Liver (tissue), 9 donors: ENCODE data around the gene MUC6. TPM values are rescaled to one million over a fixed set of nuclear protein-coding genes. Genes with fewer than 3 reads are reported as not detected.

Experiments used
- DNase-seq: peaks from one replicate; pipeline ENCODE4 v3.0.0-alpha.2; 2017; ENCODE audit warnings: low spot score
- H3K27ac ChIP-seq, 2 donors: one replicate each; pipeline ENCODE4 v1.7.0; 2013; ENCODE audit warnings: inconsistent platforms in 2 of 2, low read length in 2 of 2, control low read depth in 1 of 2, low read depth in 1 of 2, mild to moderate bottlenecking in 1 of 2
- H3K27me3 ChIP-seq, 4 donors: one replicate each; pipeline versions ENCODE4 v1.6.1 to v1.7.0; 2013; ENCODE audit warnings: low read length in 3 of 4, inconsistent platforms in 1 of 4, mild to moderate bottlenecking in 1 of 4, moderate library complexity in 1 of 4; ENCODE audit not compliant: control insufficient read depth in 4 of 4, insufficient read depth in 4 of 4
- H3K36me3 ChIP-seq, 4 donors: one replicate each; pipeline versions ENCODE4 v1.6.1 to v1.7.0; 2013; ENCODE audit warnings: low read length in 3 of 4, mild to moderate bottlenecking in 3 of 4, low read depth in 1 of 4, moderate library complexity in 1 of 4; ENCODE audit not compliant: control insufficient read depth in 4 of 4, insufficient read depth in 3 of 4
- H3K4me1 ChIP-seq, 4 donors: one replicate each; pipeline versions ENCODE4 v1.6.1 to v1.7.0; 2013; ENCODE audit warnings: low read length in 3 of 4, mild to moderate bottlenecking in 3 of 4, moderate library complexity in 1 of 4; ENCODE audit not compliant: control insufficient read depth in 4 of 4, insufficient read depth in 4 of 4
- H3K4me3 ChIP-seq, 3 donors: one replicate each; pipeline versions ENCODE4 v1.6.1 to v1.7.0; 2013; ENCODE audit warnings: low read length in 3 of 3, control low read depth in 1 of 3, low read depth in 1 of 3, mild to moderate bottlenecking in 1 of 3
- H3K9ac ChIP-seq, 2 donors: one replicate each; pipeline ENCODE4 v1.7.0; 2013; ENCODE audit warnings: low read length in 2 of 2, mild to moderate bottlenecking in 2 of 2, moderate library complexity in 2 of 2, control low read depth in 1 of 2, low read depth in 1 of 2
- H3K9me3 ChIP-seq, 4 donors: one replicate each; pipeline versions ENCODE4 v1.6.1 to v1.7.0; 2013; ENCODE audit warnings: low read length in 3 of 4; ENCODE audit not compliant: control insufficient read depth in 4 of 4
- ATF3 ChIP-seq: IDR thresholded peaks from 2 replicates; pipeline ENCODE4 v1.6.1; 2016; ENCODE audit warnings: antibody characterized with exemption
- EGR1 ChIP-seq, 2 donors: IDR thresholded peaks; 2 replicates each; pipeline ENCODE4 v1.6.1; 2016 to 2018; ENCODE audit warnings: antibody characterized with exemption in 2 of 2, low read depth in 2 of 2
- FOXA2 ChIP-seq: IDR thresholded peaks from 2 replicates; pipeline ENCODE4 v1.6.1; 2016; ENCODE audit warnings: antibody characterized with exemption
- GABPA ChIP-seq, 2 donors: IDR thresholded peaks in 1 of 2; conservative IDR thresholded peaks in 1 of 2; 2 replicates each; pipeline ENCODE4 v1.6.1; 2016; ENCODE audit warnings: antibody characterized with exemption in 2 of 2, mild to moderate bottlenecking in 1 of 2, moderate library complexity in 1 of 2
- HNF4A ChIP-seq, 2 donors: conservative IDR thresholded peaks; 2 replicates each; pipeline ENCODE4 v1.6.1; 2016; ENCODE audit warnings: antibody characterized with exemption in 2 of 2, mild to moderate bottlenecking in 2 of 2
- JUND ChIP-seq, 2 donors: IDR thresholded peaks; 2 replicates each; pipeline ENCODE4 v1.6.1; 2016; ENCODE audit warnings: antibody characterized with exemption in 2 of 2
- NR2F2 ChIP-seq: IDR thresholded peaks from 2 replicates; pipeline ENCODE4 v1.6.1; 2016; ENCODE audit warnings: antibody characterized with exemption
- REST ChIP-seq: IDR thresholded peaks from 2 replicates; pipeline ENCODE4 v1.6.1; 2016; ENCODE audit warnings: antibody characterized with exemption, mild to moderate bottlenecking
- RXRA ChIP-seq, 2 donors: IDR thresholded peaks; 2 replicates each; pipeline ENCODE4 v1.6.1; 2017 to 2018; ENCODE audit warnings: antibody characterized with exemption in 2 of 2, mild to moderate bottlenecking in 1 of 2
- SP1 ChIP-seq: IDR thresholded peaks from 2 replicates; pipeline ENCODE4 v1.6.1; 2018; ENCODE audit warnings: antibody characterized with exemption, mild to moderate bottlenecking
- TAF1 ChIP-seq: conservative IDR thresholded peaks from 2 replicates; pipeline ENCODE4 v1.6.1; 2016; ENCODE audit warnings: antibody characterized with exemption, mild to moderate bottlenecking
- YY1 ChIP-seq: IDR thresholded peaks from 2 replicates; pipeline ENCODE4 v1.6.1; 2016; ENCODE audit warnings: antibody characterized with exemption, mild to moderate bottlenecking
- ZBTB33 ChIP-seq: IDR thresholded peaks from 2 replicates; pipeline ENCODE4 v1.6.1; 2016; ENCODE audit warnings: antibody characterized with exemption
- WGBS: extraction: QIAGEN DNeasy Blood & Tissue Kit; methylation state at CpG from one replicate; pipeline ENCODE4 v1.1.7; 2013; 5-methylcytosine and 5-hydroxymethylcytosine counted together
- polyA plus RNA-seq, 2 donors: library from polyadenylated mRNA; stranded (reverse) in 1 of 2; unstranded in 1 of 2; fragments of 200-250 nt in 1 of 2; fragments of >200 nt in 1 of 2; fragmentation: Nextera tagmentation in 1 of 2; extraction: Ambion mirVana in 1 of 2; gene quantifications; one replicate each; pipeline versions ENCODE4 v1.2.1 to v1.2.3, GENCODE V29; 2013 to 2015
- total RNA-seq, 2 donors: library from RNA; depleted of rRNA; stranded (reverse); fragments of >200 nt; gene quantifications; one replicate each; pipeline ENCODE4 v1.2.3, GENCODE V29; 2014
- TF ChIP-seq, protein P1 (sequence below): fragments of 150-350 bp; IDR thresholded peaks from 2 replicates; pipeline ENCODE4 v1.5.1; 2017; ENCODE audit warnings: improper control_type of control experiment, low read depth, low read length; ENCODE audit not compliant: missing input control
- donor health status: healthy.
- donor health status: healthy.
- donor health status: healthy.
- donor health status: healthy.
- donor health status: healthy.

Gene MUC6
- total and polyA plus RNA-seq, 4 donors: 0.05 to 0.54 (median 0.18) TPM

GRCh38 chr11:1041471-1041870, 5.0 kb upstream of the MUC6 start (continued):
- TF ChIP-seq ATF3 (no peak), HNF4A (conservative IDR thresholded peaks at IDR 0.05) (no peak), NR2F2 (no peak), SP1 (no peak)

DNA sequence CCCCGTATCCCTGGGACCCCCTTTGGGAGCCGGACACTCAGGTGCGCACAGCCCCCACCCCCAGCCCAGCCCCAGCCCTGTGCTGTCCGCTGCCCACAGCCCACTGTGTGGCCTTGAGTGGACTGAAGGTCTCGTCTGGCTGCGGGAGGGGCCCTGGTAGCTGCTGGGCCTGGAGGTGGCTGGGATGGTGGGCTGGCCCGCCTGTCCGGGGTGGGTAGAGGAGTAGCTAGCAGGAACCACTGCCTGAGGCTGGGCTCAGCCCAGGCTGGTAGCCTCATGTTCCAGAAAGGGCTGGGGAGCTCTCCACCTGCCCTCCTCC, 4.6 kb upstream of the MUC6 start:
- Histone ChIP-seq H3K36me3 (no peaks in the 10 kb centered on the region), H3K27ac (no peak overlapping the region), H3K9ac (no peak overlapping the region), H3K4me3 (no peak overlapping the region), H3K4me1 (peaks cover 0 to 5% (median 0%) of the 10 kb centered on the region in 4 donors), H3K9me3 (no peaks in the 10 kb centered on the region), H3K27me3 (peaks cover 0 to 4% (median 0%) of the 10 kb centered on the region in 4 donors)
- no peak for DNase-seq
- 82% methylated on average over 8 of the region's 8 CpGs for WGBS
- no peak for TF ChIP-seq RXRA (IDR thresholded peaks at IDR 0.05)
- TF ChIP-seq ATF3: no peak
- no peak for TF ChIP-seq REST
- TF ChIP-seq GABPA (IDR thresholded peaks at IDR 0.05 in 1 of 2, conservative IDR thresholded peaks at IDR 0.05 in 1 of 2): no peak
- no peak for TF ChIP-seq FOXA2

- no peak for TF ChIP-seq REST
- no peak for TF ChIP-seq YY1
- no peak for TF ChIP-seq TAF1
- no peak for TF ChIP-seq ATF3
- TF ChIP-seq SP1: no peak
- TF ChIP-seq JUND (IDR thresholded peaks at IDR 0.05): no peak
- no peak for TF ChIP-seq EGR1 (IDR thresholded peaks at IDR 0.05; ENCODE audit: low read depth in 2 of 2)
- TF ChIP-seq, protein P1, sequence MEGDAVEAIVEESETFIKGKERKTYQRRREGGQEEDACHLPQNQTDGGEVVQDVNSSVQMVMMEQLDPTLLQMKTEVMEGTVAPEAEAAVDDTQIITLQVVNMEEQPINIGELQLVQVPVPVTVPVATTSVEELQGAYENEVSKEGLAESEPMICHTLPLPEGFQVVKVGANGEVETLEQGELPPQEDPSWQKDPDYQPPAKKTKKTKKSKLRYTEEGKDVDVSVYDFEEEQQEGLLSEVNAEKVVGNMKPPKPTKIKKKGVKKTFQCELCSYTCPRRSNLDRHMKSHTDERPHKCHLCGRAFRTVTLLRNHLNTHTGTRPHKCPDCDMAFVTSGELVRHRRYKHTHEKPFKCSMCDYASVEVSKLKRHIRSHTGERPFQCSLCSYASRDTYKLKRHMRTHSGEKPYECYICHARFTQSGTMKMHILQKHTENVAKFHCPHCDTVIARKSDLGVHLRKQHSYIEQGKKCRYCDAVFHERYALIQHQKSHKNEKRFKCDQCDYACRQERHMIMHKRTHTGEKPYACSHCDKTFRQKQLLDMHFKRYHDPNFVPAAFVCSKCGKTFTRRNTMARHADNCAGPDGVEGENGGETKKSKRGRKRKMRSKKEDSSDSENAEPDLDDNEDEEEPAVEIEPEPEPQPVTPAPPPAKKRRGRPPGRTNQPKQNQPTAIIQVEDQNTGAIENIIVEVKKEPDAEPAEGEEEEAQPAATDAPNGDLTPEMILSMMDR: no peak
- TF ChIP-seq NR2F2: no peak
- TF ChIP-seq GABPA (IDR thresholded peaks at IDR 0.05 in 1 of 2, conservative IDR thresholded peaks at IDR 0.05 in 1 of 2): no peak
- TF ChIP-seq ZBTB33: no peak
- H3K27me3 ChIP-seq: peaks cover 0 to 4% (median 0%) of the 10 kb centered on the region in 4 donors
Measured at GRCh38 chr11:1040428-1041148, 4.1 kb upstream of the MUC6 start.

More at GRCh38 chr11:1040428-1041148, 4.1 kb upstream of the MUC6 start:
- peaks cover 0 to 5% (median 0%) of the 10 kb centered on the region in 4 donors for H3K4me1 ChIP-seq
- no peak overlapping the region for H3K9ac ChIP-seq
- no peak overlapping the region for H3K27ac ChIP-seq
- 78% methylated on average over 16 of the region's 16 CpGs for WGBS
- no peak for DNase-seq
- H3K9me3 ChIP-seq: no peaks in the 10 kb centered on the region
- no peaks in the 10 kb centered on the region for H3K36me3 ChIP-seq
- no peak overlapping the region for H3K4me3 ChIP-seq
